GM19328 (cell line): ENCODE data around the gene SEC16A.
A peak's percentile ranks its signal among the peaks of the same experiment; 100 is the strongest.

ENCODE experiments used
- ATAC-seq: cut with Tn5 transposase; IDR thresholded peaks from one replicate; pipeline ENCODE4 v1.9.1; 2021; ENCODE audit warnings: mild to moderate bottlenecking, moderate library complexity; ENCODE audit not compliant: unreplicated experiment

The SEC16A gene

GRCh38 chr9:136403915-136404800 is 78.7 kb downstream of the SEC16A start:
- ATAC-seq = no peak

- ATAC-seq = no peak
Observed at GRCh38 chr9:136403538-136403914, 79.3 kb downstream of the SEC16A start.

GRCh38 chr9:136402067-136402466 is 80.8 kb downstream of the SEC16A start:
- no peak for ATAC-seq

- ATAC-seq = no peak
Observed at GRCh38 chr9:136401173-136401922, 81.5 kb downstream of the SEC16A start.

GRCh38 chr9:136400038-136400834 is 82.6 kb downstream of the SEC16A start, which contains the start of gene SNAPC4:
Gene SNAPC4 (minus strand): TSS chr9:136400170. CDS start chr9:136398428, 1,742 bp downstream.
- ATAC-seq = peak; percentile 72

GRCh38 chr9:136399176-136400037 is 83.4 kb downstream of the SEC16A start:
- ATAC-seq = peak; percentile 19

- no peak for ATAC-seq
Observed at GRCh38 chr9:136398286-136398685, 84.6 kb downstream of the SEC16A start.

- ATAC-seq = no peak
Observed at GRCh38 chr9:136397643-136398042, 85.2 kb downstream of the SEC16A start.

GRCh38 chr9:136396219-136396515 is 86.7 kb downstream of the SEC16A start:
- ATAC-seq = no peak

- no peak for ATAC-seq
Observed at GRCh38 chr9:136395345-136396218, 87.3 kb downstream of the SEC16A start.

GRCh38 chr9:136395020-136395340 is 87.9 kb downstream of the SEC16A start:
- ATAC-seq = no peak

GRCh38 chr9:136394312-136395019 is 88.4 kb downstream of the SEC16A start:
- ATAC-seq = no peak

GRCh38 chr9:136393531-136393930 is 89.3 kb downstream of the SEC16A start:
- ATAC-seq = no peak

GRCh38 chr9:136392538-136393449 is 90.0 kb downstream of the SEC16A start:
- ATAC-seq = no peak

- no peak for ATAC-seq
Observed at GRCh38 chr9:136391737-136392537, 90.9 kb downstream of the SEC16A start.
